Heart right ventricle (tissue), 16 donors: ENCODE results near the gene ZNF79. TPM values are rescaled to one million over a fixed set of nuclear protein-coding genes. Genes with fewer than 3 reads are reported as not detected.

Source experiments
- ATAC-seq, 8 donors: fragments of 200-7000 bp; cut with Tn5 transposase; one replicate each; pipeline ENCODE4 v1.9.1; 2020; ENCODE audit warnings: mild to moderate bottlenecking in 8 of 8, moderate library complexity in 8 of 8, moderate number of reproducible peaks in 1 of 8
- DNase-seq, 2 donors: peaks; one replicate each; pipeline ENCODE4 v3.0.0-alpha.2; 2020
- H3K27ac ChIP-seq, 10 donors: fragments of 200-600 bp; sonication (generic) in 2 of 10; one replicate each; pipeline versions ENCODE4 v1.5.0 to v1.8.0; 2020 to 2022; ENCODE audit warnings: mild to moderate bottlenecking in 3 of 10
- H3K27me3 ChIP-seq, 7 donors: fragments of 200-600 bp; one replicate each; pipeline ENCODE4 v1.8.0; 2021 to 2022; ENCODE audit warnings: mild to moderate bottlenecking in 2 of 7
- H3K36me3 ChIP-seq, 9 donors: fragments of 200-600 bp; sonication (generic) in 1 of 9; one replicate each; pipeline versions ENCODE4 v1.5.0 to v1.8.0; 2020 to 2022; ENCODE audit warnings: mild to moderate bottlenecking in 2 of 9
- H3K4me1 ChIP-seq, 9 donors: fragments of 200-600 bp; sonication (generic) in 1 of 9; one replicate each; pipeline versions ENCODE4 v1.5.0 to v1.8.0; 2020 to 2022; ENCODE audit warnings: mild to moderate bottlenecking in 4 of 9
- H3K4me3 ChIP-seq, 10 donors: fragments of 200-600 bp; sonication (generic) in 2 of 10; one replicate each; pipeline versions ENCODE4 v1.5.0 to v1.8.0; 2020 to 2022; ENCODE audit warnings: mild to moderate bottlenecking in 7 of 10, moderate library complexity in 2 of 10
- H3K9me3 ChIP-seq, 11 donors: fragments of 200-600 bp in 10 of 11; sonication (generic) in 2 of 11; one replicate each; pipeline versions ENCODE4 v1.5.0 to v1.8.0; 2013 to 2022; ENCODE audit warnings: mild to moderate bottlenecking in 2 of 11, control low read depth in 1 of 11, moderate library complexity in 1 of 11
- whole genome bisulfite sequencing, 2 donors: extraction: QIAGEN DNeasy Blood & Tissue Kit; methylation state at CpG; one replicate each; pipeline ENCODE4 v1.1.7; 2013; ENCODE audit warnings: inconsistent platforms in 1 of 2; 5-methylcytosine and 5-hydroxymethylcytosine counted together
- intact Hi-C, 10 donors: fragments of 100-400 bp; cut with DNase I; formaldehyde crosslinking; loops; one replicate each; pipeline versions ENCODE4 v1.11.1 to v1.14.2; 2022
- polyA plus RNA-seq, 2 donors: library from polyadenylated mRNA; stranded (reverse); fragments of 200-250 nt; gene quantifications; one replicate each; pipeline ENCODE4 v1.2.3, GENCODE V29; 2013
- total RNA-seq, 10 donors: library from RNA; stranded (reverse); fragmentation: NEBNext Ultra II Directional in 3 of 10; extraction: Animal tissue kit (Norgen Biotek cat#: 25700) in 3 of 10; gene quantifications; one replicate each; pipeline versions ENCODE4 v1.2.1 to v1.2.4, GENCODE V29; 2021 to 2023
- TF ChIP-seq, protein P1 (sequence below), 9 donors: fragments of 200-600 bp; sonication (generic) in 2 of 9; IDR thresholded peaks; one replicate each; pipeline versions ENCODE4 v1.5.0 to v1.8.0; 2021 to 2022; ENCODE audit warnings: antibody characterized with exemption in 9 of 9, mild to moderate bottlenecking in 5 of 9, moderate library complexity in 1 of 9
- donor health status: Arrhythmogenic right ventricular cardiomyopathy.
- donor health status: ischemic (EF 13 %, LVEDD 7.1; RV severe dilation, severe dysfunction).
- donor health status: healthy with polysubstance abuse.
- donor health status: DM: no; HTN: yes; CAD: no.
- donor health status: DM: no; HTN: no; CAD: no.
- donor health status: ischemic (EF 25% LVEDD 6.9; RV normal size, moderate dysfunction).
- donor health status: ischemic (EF 25% LVEDD 5.7; RV mildly dilated, moderate dysfunction).
- donor health status: healthy.
- donor health status: DM: yes; HTN: yes; CAD: no.
- donor health status: Ischemic cardiomyopathy.
- donor health status: ischemic (EF 35%, LVEDD 5.7; RV mildly dilated, moderate dysfunction).
- donor health status: nonischemic (EF 11% LVEDD 7.7; RV severe dilation, severe dysfunction).
- donor health status: DM: yes; HTN: yes; CAD: no.
- donor health status: PGD.
- donor health status: ischemic (EF 29% LVEDD 5.4; RV normal size, mild dysfunction).
- donor health status: nonischemic (EF 23%, LVEDD 6.1; RV moderate dilation, normal function).

Gene ZNF79
- total and polyA plus RNA-seq, 12 donors, result 2.1 to 8.3 (median 5.8) TPM

DNA sequence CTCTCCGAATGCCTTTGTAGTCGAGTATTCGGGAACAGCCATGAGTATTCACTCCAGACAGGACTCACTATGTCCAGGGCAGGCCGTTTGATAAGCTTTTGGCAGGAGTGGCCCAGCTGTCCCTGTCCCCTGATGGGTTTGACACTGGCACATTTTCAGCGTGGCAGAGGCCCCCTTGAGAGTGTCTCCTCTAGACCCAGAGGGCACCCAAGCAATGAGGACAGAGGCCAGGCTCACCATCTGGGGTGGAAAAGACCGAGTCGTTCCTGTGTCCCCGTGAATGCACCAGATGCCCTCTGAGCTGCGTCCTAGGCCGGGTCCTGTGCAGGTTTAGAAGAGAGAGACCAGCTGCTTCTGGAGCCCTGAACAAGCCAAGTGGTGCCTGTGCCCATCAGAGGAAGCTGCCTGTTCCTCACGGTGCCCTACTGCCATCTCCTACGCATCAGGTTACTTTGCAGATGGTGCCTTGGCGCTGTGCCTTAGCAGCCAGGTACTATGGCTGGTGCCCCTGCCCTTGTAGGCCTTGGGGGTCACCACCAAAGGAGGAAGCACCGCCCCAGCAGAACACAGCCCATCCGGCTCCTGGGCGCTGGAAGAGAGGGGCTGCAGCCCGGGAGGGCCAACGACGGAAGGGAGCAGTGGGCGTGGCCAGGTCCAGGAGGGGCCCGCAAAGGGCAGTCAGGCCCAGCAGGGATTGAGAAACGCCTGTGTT, 69.6 kb downstream of the ZNF79 start:
- H3K4me3 ChIP-seq, result no peak overlapping the region
- DNase-seq (peak; percentile 53 to 65), ATAC-seq (peak; percentile 36 to 88 (median 78))
- TF ChIP-seq, protein P1, sequence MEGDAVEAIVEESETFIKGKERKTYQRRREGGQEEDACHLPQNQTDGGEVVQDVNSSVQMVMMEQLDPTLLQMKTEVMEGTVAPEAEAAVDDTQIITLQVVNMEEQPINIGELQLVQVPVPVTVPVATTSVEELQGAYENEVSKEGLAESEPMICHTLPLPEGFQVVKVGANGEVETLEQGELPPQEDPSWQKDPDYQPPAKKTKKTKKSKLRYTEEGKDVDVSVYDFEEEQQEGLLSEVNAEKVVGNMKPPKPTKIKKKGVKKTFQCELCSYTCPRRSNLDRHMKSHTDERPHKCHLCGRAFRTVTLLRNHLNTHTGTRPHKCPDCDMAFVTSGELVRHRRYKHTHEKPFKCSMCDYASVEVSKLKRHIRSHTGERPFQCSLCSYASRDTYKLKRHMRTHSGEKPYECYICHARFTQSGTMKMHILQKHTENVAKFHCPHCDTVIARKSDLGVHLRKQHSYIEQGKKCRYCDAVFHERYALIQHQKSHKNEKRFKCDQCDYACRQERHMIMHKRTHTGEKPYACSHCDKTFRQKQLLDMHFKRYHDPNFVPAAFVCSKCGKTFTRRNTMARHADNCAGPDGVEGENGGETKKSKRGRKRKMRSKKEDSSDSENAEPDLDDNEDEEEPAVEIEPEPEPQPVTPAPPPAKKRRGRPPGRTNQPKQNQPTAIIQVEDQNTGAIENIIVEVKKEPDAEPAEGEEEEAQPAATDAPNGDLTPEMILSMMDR (IDR thresholded peaks at IDR 0.05), result no peak
- 57 to 70% methylated on average over 22 of the region's 22 CpGs for WGBS, 2 donors
- intact Hi-C loops, result loop anchor here in 2 of 10 donors (2.0 to 10.0 kb wide), 2 partner anchors 29 to 201 kb away; no protein-coding TSS in a partner anchor
- H3K36me3 ChIP-seq, result peaks cover 0 to 99% (median 28%) of the 10 kb centered on the region in 9 donors
- peak overlapping the region; percentile 62 to 87 (median 75) for H3K27ac ChIP-seq
- H3K27me3 ChIP-seq, result no peaks in the 10 kb centered on the region
- no peaks in the 10 kb centered on the region for H3K9me3 ChIP-seq
- H3K4me1 ChIP-seq, result peaks cover 0 to 38% (median 18%) of the 10 kb centered on the region in 9 donors

DNA sequence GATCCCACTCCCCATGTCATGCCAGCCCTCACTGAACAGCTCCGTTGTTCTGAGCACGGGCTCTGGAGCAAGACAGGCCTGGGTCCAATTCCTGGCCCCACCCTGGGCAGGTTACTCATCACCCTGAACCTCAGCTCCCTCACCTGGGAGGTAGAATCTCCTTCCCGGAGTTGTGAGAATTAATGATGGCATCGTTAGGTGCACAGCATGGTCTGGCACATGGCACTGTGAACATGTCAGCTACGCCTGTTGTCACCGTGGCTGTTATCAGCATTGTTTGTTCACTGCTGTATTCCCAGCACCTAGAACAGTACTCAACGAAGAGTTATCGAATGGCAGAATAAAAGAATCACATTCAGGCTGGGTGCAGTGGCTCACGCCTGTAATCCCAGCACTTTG, 70.1 kb downstream of the ZNF79 start:
- TF ChIP-seq, protein P1 (IDR thresholded peaks at IDR 0.05), result no peak
- Histone ChIP-seq H3K36me3 (peaks cover 0 to 99% (median 22%) of the 10 kb centered on the region in 9 donors), H3K4me3 (no peak overlapping the region), H3K27me3 (no peaks in the 10 kb centered on the region), H3K27ac (peak overlapping the region; percentile 69 to 87 (median 75)), H3K9me3 (no peaks in the 10 kb centered on the region), H3K4me1 (peaks cover 0 to 38% (median 18%) of the 10 kb centered on the region in 9 donors)
- DNase-seq (no peak), ATAC-seq (peak in 7 of 8 donors; percentile 6 to 82 (median 47))
- intact Hi-C loops, result loop anchor here in 1 of 10 donors (10.0 kb wide), 1 partner anchor 200 kb away; no protein-coding TSS in a partner anchor
- WGBS, 2 donors, result 58 to 70% methylated on average over 9 of the region's 9 CpGs

Other genes starting within 250 kb of the ZNF79 start
- 10 to 100 TPM in 9 of 10 donors, 1 to 10 TPM in 1; 9.9 to 53.1 (median 31.6) TPM for gene GARNL3, start 159.6 kb upstream of the ZNF79 start, total RNA-seq
- 10 to 100 TPM in 1 of 2 donors, 1 to 10 TPM in 1; 3.3 to 17.7 TPM for gene GARNL3, start 159.6 kb upstream of the ZNF79 start, polyA plus RNA-seq
- gene SLC2A8, start 27.2 kb upstream of the ZNF79 start, total RNA-seq, result 10 to 100 TPM; 10.0 to 26.7 (median 13.1) TPM
- 10 to 100 TPM; 18.9 to 21.7 TPM for gene SLC2A8, start 27.2 kb upstream of the ZNF79 start, polyA plus RNA-seq
- gene RPL12, start 27.0 kb downstream of the ZNF79 start, total RNA-seq, result 100 to 1,000 TPM; 409 to 810 (median 499) TPM
- gene RPL12, start 27.0 kb downstream of the ZNF79 start, polyA plus RNA-seq, result 1,000 to 10,000 TPM; 1,671 to 1,920 TPM
- 10 to 100 TPM; 24.9 to 49.6 (median 29.5) TPM for gene LRSAM1, start 27.1 kb downstream of the ZNF79 start, total RNA-seq
- gene LRSAM1, start 27.1 kb downstream of the ZNF79 start, polyA plus RNA-seq, result 10 to 100 TPM; 21.2 to 59.9 TPM
- gene STXBP1, start 187.9 kb downstream of the ZNF79 start, total RNA-seq, result 10 to 100 TPM; 36.8 to 59.2 (median 49.4) TPM
- gene STXBP1, start 187.9 kb downstream of the ZNF79 start, polyA plus RNA-seq, result 10 to 100 TPM; 14.4 to 16.5 TPM